ENCODE measurements around the gene KAZALD1.

The KAZALD1 gene, protein sequence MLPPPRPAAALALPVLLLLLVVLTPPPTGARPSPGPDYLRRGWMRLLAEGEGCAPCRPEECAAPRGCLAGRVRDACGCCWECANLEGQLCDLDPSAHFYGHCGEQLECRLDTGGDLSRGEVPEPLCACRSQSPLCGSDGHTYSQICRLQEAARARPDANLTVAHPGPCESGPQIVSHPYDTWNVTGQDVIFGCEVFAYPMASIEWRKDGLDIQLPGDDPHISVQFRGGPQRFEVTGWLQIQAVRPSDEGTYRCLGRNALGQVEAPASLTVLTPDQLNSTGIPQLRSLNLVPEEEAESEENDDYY

DNA sequence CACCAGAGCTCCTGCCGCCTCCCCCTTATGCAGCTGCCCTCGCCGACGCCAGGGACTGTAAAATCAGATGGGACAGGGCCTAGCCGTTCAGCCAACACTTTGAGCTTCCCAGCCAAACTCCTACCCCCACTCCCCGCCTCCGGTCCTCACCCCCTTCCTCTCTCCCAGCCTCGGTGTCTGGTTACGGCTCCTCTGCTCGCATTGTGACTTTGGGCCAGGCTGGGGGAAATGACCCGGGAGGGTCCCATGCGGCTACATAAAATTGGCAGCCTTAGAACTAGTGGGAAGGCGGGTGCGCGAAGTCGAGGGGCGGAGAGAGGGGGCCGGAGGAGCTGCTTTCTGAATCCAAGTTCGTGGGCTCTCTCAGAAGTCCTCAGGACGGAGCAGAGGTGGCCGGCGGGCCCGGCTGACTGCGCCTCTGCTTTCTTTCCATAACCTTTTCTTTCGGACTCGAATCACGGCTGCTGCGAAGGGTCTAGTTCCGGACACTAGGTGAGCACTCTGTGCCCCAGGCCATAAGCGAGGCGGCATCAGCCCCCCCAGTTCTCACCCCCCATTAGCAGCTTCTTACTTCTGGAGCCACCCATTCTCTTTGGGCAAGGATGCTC, at the start of gene KAZALD1:
TSS of gene KAZALD1 (plus strand) at position 366 of the 608 bp plus-strand sequence. CDS start 604 bp downstream, outside the sequence.
- Histone ChIP-seq H3K36me3 (replicated peaks; ENCODE audit: low read depth, low read length) (no peaks in the 10 kb centered on the region), H3K4me2 (ENCODE audit: low read length) (peak within 1 kb of the TSS; percentile 91), H3K4me1 (ENCODE audit: low read length) (peaks cover 36% of the 10 kb centered on the region), H3K9me3 (ENCODE audit: insufficient read depth, low read length) (no peaks in the 10 kb centered on the region), H3K27me3 (ENCODE audit: low read depth, low read length) (no peaks in the 10 kb centered on the region; the same call in 1 of the 2 replicates), H3K4me3 (ENCODE audit: low read length) (peak within 1 kb of the TSS; percentile 100), H4K20me1 (ENCODE audit: insufficient read depth, low read length) (no peaks in the 10 kb centered on the region; the same call in 1 of the 2 replicates), H2AFZ (ENCODE audit: low read depth, low read length) (peak within 1 kb of the TSS; percentile 100), H3K27ac (ENCODE audit: low read length) (peak within 1 kb of the TSS; percentile 85), H3K9ac (ENCODE audit: low read length) (peak within 1 kb of the TSS; percentile 99), H3K79me2 (ENCODE audit: low read length) (peaks cover 11% of the 10 kb centered on the region)
- TF ChIP-seq EZH2phosphoT487 (IDR thresholded peaks at IDR 0.05; ENCODE audit: low read depth) = no peak
- TF ChIP-seq, protein P1, sequence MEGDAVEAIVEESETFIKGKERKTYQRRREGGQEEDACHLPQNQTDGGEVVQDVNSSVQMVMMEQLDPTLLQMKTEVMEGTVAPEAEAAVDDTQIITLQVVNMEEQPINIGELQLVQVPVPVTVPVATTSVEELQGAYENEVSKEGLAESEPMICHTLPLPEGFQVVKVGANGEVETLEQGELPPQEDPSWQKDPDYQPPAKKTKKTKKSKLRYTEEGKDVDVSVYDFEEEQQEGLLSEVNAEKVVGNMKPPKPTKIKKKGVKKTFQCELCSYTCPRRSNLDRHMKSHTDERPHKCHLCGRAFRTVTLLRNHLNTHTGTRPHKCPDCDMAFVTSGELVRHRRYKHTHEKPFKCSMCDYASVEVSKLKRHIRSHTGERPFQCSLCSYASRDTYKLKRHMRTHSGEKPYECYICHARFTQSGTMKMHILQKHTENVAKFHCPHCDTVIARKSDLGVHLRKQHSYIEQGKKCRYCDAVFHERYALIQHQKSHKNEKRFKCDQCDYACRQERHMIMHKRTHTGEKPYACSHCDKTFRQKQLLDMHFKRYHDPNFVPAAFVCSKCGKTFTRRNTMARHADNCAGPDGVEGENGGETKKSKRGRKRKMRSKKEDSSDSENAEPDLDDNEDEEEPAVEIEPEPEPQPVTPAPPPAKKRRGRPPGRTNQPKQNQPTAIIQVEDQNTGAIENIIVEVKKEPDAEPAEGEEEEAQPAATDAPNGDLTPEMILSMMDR (IDR thresholded peaks at IDR 0.05; ENCODE audit: low read depth, low read length) = no peak

DNA sequence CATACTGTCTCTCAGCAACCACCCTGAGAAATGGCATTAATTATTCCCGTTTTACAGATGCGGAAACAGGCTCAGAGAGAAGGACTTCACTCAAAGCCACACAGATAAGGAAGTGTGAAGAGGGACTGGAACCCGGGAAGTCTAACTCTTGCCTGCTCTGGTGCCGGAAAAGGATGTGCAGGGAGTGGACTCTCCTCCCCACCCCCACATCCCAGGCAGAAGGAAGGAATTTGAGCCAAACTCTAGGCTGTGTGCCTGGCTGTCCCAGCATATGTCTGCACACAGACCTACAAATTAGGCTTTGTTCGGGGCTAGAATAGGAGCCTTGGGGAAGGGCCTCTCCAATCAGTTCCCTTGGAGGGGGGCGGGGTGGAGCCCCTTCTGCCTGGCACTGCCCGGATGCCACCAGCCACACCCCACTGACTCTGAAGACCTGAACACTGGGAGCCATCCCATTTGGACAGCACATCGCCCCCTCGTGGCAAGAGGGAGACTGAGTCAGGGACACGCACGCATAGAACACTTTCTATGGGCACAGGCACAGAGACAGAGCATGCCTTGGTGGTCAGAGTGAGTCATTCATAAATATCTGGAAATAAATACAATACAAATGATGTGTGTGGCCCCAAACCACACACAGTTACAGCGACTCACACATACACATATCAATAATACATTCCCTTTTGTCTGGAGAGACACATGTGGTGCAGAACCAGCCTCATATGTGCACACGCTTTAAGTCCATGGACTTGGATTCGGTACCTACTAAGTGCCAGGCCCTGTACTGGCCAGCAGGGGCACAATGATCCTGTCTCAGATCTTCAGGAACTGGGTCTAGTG, 49.0 kb upstream of the KAZALD1 start:
- Histone ChIP-seq H4K20me1 (ENCODE audit: insufficient read depth, low read length) (no peaks in the 10 kb centered on the region), H3K4me1 (ENCODE audit: low read length) (peaks cover 12% of the 10 kb centered on the region), H2AFZ (ENCODE audit: low read depth, low read length) (no peak overlapping the region), H3K4me2 (ENCODE audit: low read length) (peak overlapping the region; percentile 37), H3K9me3 (ENCODE audit: insufficient read depth, low read length) (no peaks in the 10 kb centered on the region), H3K27ac (ENCODE audit: low read length) (no peak overlapping the region), H3K36me3 (replicated peaks; ENCODE audit: low read depth, low read length) (no peaks in the 10 kb centered on the region), H3K4me3 (ENCODE audit: low read length) (no peak overlapping the region), H3K9ac (ENCODE audit: low read length) (no peak overlapping the region), H3K27me3 (ENCODE audit: low read depth, low read length) (peaks cover 9% of the 10 kb centered on the region), H3K79me2 (ENCODE audit: low read length) (no peaks in the 10 kb centered on the region)
- TF ChIP-seq EZH2phosphoT487 (IDR thresholded peaks at IDR 0.05; ENCODE audit: low read depth) = no peak
- TF ChIP-seq, protein P1 (IDR thresholded peaks at IDR 0.05; ENCODE audit: low read depth, low read length) = peak; percentile 68

DNA sequence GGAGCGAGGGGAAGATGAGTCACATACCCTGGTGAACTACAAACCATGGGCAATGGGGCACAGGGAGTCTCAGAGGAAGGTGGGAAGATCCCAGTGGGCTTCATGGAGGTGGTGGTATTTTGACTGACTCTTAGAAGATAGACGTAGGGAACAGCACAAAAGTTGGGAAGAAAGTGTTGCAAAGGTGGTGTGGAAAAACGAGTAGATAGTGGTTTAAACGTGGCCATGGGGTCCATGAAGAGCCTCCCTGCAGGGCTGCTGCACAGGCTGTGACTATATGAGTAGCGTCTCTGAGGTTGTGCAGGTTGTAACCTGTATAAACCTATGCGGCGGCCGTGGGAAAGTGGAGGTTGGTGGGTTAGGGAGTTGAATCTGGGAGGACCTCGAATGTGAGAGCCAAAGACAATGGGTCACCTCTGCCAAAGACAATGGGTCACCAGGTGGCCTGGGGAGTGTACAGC, 48.4 kb upstream of the KAZALD1 start:
- Histone ChIP-seq H3K4me1 (ENCODE audit: low read length) (peaks cover 16% of the 10 kb centered on the region), H2AFZ (ENCODE audit: low read depth, low read length) (no peak overlapping the region), H3K4me2 (ENCODE audit: low read length) (peak overlapping the region; percentile 37), H3K79me2 (ENCODE audit: low read length) (no peaks in the 10 kb centered on the region), H3K27me3 (ENCODE audit: low read depth, low read length) (peaks cover 16% of the 10 kb centered on the region), H3K4me3 (ENCODE audit: low read length) (no peak overlapping the region), H3K9ac (ENCODE audit: low read length) (no peak overlapping the region), H3K9me3 (ENCODE audit: insufficient read depth, low read length) (no peaks in the 10 kb centered on the region), H3K27ac (ENCODE audit: low read length) (no peak overlapping the region), H3K36me3 (replicated peaks; ENCODE audit: low read depth, low read length) (no peaks in the 10 kb centered on the region), H4K20me1 (ENCODE audit: insufficient read depth, low read length) (no peaks in the 10 kb centered on the region)
- no peak for TF ChIP-seq EZH2phosphoT487 (IDR thresholded peaks at IDR 0.05; ENCODE audit: low read depth)
- TF ChIP-seq, protein P1 (IDR thresholded peaks at IDR 0.05; ENCODE audit: low read depth, low read length) = no peak

Data from OCI-LY3 (cell line).